GM18517 (cell line): Measurements from ENCODE around the gene ANKRD28.
"Not testable (repeated sequence)": the region's sequence is repeated elsewhere in the genome, so short reads cannot be mapped to it uniquely, and the experiment has no call there.

Experiments
- ATAC-seq: cut with Tn5 transposase; IDR thresholded peaks from one replicate; pipeline ENCODE4 v1.9.1; 2021; ENCODE audit warnings: mild to moderate bottlenecking, moderate library complexity; ENCODE audit not compliant: unreplicated experiment

The ANKRD28 gene

GRCh38 chr3:15638891-15639262, 158.9 kb downstream of the ANKRD28 start:
- no peak for ATAC-seq

DNA sequence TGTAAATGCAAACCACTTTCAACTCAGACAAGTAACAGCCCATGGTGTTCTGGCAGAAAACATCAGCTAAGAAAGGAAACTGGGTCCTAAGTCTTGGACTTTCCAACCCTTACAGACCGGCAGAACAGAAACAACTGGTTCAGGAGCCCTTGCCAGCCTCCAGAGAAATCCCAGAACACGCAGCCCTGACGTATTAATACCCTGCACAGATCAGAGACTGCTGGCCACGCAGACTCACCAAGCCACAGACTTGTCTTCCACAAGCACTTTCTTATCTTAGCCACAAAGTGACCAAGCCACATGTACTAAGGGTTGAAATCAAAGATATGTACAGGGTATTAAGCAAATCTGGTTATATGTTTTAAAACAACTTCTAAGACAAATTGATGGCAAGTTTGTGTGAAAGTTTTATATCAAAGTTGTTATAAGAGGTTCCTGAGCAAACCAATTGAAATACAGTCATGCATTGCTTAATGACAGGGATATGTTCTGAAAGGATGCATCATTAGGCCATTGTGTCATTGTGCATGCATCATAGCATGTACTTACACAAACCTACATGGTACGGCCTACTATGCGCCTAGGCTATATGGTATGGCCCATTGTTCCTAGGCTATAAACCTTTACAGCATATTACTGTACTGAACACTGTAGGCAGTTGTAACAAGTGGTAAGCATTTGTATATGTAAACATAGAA, 159.4 kb downstream of the ANKRD28 start:
- ATAC-seq = no peak

DNA sequence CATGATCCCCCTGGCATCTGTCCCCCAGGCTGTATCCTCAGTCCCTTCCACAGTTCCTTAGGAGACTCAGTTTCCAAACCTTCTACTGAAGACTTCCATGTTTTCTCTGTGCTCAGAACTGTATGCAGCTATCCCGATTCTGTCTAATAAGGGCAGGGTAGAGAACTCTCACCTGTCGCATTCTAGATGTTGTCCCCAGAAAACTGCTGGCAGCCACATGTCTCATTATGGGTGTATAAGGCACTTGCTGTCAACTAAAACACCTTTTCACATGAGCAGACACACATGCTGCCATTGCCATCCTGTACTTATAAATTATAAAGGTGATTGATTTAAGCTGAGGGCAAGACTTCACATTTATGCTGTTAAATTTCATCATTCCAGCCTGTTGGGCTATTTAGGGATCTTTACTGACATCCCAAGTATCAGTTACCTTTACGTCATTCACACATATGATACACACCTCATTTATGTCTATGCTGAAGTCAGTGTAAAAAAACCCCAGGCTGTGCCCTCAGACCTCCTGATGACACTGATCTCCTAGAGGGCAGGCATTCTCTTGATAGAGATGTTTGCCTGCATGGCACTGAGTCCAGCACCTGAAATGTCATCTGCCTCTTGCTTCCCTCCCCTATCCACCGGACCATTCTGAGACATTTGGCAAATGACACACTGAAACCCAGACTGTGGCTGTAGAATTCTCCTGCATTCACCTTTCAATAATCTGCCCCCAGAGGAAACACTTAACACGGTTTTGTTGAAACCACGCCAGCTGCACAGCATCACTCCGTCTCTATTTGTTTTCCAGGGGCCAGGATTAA, 160.4 kb downstream of the ANKRD28 start:
- no peak for ATAC-seq

GRCh38 chr3:15636028-15636709, 161.6 kb downstream of the ANKRD28 start:
- no peak for ATAC-seq

GRCh38 chr3:15635121-15635661, 162.6 kb downstream of the ANKRD28 start:
- no peak for ATAC-seq

DNA sequence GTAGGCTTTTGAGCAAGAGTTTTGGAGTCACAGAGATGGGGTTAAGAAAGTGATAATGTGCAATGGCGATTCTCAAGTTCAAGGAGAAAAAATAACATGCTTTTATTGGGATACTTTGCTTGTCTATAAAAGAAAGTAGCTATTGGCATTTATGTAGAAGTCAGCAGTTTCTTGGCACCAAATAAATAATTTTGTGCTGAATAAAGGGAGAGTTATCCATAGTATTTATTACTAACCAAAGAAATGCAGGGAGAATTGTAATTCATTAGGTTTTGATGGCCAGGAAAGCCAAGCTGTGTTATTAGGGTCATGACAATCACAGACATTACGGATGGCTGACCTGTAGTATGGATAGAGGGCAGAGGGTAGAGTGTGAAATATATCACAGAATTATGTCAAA, 163.1 kb downstream of the ANKRD28 start:
- ATAC-seq = no peak

DNA sequence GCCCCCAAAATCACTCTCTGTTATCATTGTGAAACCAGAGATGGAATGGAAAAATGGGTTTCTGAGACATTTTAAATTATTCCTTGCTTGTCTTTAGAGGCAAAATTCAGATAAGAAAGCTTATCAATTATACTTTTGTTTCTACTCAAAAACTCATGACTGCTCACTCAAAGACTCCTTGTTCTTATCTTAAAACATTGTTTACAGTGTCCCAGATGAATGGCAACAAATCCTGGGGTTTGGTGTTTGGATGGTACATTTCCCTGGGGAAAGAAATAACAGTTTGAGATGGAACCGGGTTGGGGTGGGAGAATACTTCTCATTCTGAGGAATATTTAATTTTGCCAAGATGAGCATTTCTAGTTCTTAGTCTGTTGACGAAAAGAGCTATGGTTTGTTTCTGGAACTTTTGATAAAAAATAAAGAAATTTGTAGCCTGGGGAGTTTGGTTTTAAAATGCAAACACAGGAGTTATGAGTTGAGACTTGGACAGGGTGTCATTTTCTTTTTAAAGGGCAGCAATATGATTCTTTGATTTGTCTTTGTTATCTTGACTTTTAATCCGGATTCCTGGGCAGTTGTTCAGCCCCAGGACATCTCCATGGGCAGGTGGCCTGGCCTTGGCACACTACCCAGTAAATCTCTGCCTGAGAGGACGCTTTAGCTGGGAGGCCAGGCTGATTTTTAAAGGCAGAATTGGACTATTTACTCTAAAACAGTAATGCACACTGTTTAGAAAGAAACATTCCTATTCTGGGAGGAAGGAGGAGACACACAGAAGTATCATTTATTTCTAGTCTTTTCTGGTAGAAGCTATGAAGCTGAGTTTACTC, 163.8 kb downstream of the ANKRD28 start:
- ATAC-seq = no peak

DNA sequence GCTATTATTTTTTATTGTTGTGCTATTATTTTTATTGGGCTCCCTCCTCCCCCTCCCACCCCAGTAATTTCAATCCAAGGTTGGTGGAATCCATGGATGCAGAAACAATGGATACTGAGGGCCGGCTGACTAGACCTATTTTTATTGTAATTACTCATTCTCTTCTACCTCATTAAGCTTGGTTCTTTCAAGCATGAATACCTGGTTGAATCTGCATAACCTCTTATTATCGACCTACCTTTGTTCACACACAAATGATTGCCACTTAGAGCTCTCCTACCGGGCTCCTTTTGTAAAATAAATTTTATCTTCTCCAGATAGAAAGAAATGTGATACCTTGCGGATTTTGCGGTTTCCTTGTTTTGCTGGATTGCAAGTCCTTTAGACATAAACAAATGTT, 164.6 kb downstream of the ANKRD28 start:
- no peak for ATAC-seq

DNA sequence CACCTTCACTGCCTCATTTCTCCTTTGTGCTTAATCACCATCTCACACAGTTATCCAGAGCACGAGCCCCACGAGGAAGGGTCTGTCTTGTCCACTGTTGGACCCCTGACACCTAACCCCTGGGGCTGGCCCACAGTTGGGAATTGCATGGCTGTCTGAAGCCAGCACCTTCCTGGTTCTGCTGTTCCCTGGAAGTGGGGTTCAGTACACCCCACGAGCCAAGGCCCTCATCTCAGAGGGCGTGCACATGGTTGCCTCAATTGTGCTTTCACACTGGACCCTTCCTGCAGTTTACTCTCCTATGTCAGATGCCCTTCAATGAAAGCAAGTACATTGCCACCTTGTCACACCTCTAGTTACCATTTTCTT, 165.6 kb downstream of the ANKRD28 start:
- ATAC-seq = no peak

GRCh38 chr3:15631426-15632211, 166.2 kb downstream of the ANKRD28 start:
- ATAC-seq = no peak

DNA sequence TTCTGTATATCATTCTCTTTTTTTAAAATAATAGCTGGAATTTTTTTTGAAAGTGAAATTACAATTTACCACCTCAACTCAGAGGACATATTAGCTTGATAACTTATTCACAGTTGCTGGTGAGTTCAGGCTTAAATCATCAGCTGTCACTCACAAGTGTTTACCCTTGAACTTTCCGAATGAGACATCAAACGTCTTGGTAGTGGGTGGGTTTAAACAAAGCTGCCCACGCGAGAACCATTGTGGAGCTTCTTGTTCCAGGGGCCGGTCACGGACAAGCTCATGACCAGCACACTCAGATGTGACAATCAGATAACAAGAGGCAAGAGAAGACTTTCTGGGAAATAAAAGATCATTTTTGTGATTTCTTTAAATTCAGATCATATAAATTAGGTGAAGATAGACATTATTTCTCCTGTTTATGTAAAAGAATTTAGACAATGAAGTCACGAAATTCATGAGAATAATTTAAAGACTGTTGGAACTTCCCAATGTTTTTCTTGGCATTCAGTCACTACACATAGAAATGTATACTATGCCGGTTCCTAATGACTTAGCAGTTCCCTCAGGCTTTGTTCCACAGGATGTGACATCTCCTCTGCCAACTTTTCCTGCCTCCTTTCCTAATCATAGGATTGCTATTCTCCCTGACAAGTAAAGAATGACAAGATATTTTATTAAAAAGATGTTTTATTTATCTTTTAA, 167.0 kb downstream of the ANKRD28 start:
- ATAC-seq = peak; percentile 44

- peak; percentile 98 for ATAC-seq
Observed at GRCh38 chr3:15629860-15630597, 167.8 kb downstream of the ANKRD28 start.

- no peak for ATAC-seq
Observed at GRCh38 chr3:15628967-15629366, 168.8 kb downstream of the ANKRD28 start.

DNA sequence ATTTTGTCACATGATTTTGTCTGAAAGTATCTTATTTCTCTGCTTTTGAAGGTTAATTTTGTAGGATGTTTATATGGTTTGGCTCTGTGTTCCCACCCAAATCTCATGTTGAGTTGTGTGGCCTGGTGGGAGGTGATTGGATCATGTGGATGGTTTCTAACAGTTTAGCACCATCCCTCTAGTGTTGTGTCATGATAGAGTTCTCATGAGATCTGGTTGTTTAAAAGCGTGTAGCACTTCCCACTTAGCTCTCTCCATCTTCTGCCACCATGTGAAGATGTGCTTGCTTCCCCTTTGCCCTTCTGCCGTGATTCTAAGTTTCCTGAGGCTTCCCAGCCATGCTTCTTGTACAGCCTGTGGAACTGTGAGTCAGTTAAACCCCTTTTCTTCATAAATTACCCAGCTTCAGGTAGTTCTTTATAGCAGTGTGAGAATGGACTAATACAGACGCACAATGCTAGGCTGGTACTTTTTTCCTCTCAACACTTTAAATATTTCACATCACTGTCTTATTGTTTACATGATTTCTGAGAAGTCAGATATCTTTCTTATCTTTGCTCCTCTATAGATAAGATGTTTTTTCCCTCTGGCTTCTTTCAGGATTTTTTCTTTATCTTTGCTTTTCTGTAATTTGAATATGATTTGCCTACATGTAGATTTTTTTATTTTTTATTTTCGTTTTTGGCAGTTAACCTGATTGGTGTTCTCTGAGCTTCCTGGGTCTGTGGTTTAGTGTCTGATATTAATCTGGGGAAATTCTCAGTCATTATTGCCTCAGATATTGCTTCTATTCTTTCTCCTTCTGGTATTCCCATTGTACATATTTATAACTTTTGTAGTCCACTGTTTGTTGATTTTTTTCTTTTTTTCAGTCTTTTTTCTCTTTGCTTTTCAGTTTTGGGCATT, 174.0 kb downstream of the ANKRD28 start:
- no peak for ATAC-seq

DNA sequence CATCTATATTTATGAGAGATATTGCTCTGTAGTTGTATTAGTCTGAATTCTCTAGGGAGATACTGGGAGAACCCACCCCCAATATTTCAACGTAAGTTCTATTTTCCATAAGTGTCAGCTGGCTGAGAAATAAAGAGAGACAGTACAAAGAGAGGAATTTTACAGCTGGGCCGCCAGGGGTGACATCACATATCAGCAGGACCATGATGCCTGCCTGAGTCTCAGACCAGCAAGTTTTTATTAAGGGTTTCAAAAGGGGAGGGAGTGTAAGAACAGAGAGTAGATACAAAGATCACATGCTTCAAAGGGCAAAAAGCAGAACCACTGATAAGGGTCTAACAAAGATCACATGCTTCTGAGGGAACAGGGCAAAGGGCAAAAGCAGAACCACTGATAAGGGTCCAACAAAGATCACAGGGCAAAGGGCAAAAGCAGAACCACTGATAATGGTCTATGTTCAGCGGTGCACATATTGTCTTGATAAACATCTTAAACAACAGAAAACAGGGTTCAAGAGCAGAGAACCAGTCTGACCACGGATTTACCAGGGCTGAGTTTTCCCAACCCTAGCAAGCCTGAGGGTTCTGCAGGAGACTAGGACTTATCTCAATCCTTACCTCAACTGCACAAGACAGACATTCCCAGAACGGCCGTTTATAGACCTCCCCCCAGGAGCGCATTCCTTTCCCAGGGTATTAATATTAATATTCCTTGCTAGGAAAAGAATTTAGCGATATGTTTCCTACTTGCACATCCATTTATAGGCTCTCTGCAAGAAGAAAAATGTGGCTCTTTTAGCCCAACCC, 177.9 kb downstream of the ANKRD28 start:
- ATAC-seq = not testable (repeated sequence)
